ENCODE data around the gene WDR18. TPM values are rescaled to one million over a fixed set of nuclear protein-coding genes. Genes with fewer than 3 reads are reported as not detected.

Gene WDR18
- total and polyA plus RNA-seq, 2 donors, result 34.0 to 56.0 TPM

GRCh38 chr19:961866-962620 is 22.1 kb upstream of the WDR18 start:
- Histone ChIP-seq H3K27me3 (ENCODE audit: control insufficient read depth in 2 of 2, insufficient read depth in 1 of 2, low read length in 1 of 2) (no peaks in the 10 kb centered on the region), H3K4me3 (ENCODE audit: low read length in 2 of 2) (no peak overlapping the region), H3K9me3 (ENCODE audit: control insufficient read depth in 2 of 2, insufficient read depth in 1 of 2, low read length in 1 of 2) (peaks cover 0 to 12% of the 10 kb centered on the region in 2 donors), H3K27ac (ENCODE audit: low read depth in 1 of 2, low read length in 1 of 2) (no peak overlapping the region), H3K36me3 (ENCODE audit: control insufficient read depth in 2 of 2, insufficient read depth in 2 of 2, low read length in 1 of 2) (peaks cover 35 to 36% of the 10 kb centered on the region in 2 donors), H3K4me1 (ENCODE audit: control insufficient read depth in 2 of 2, insufficient read depth in 2 of 2, low read length in 2 of 2) (peaks cover 0 to 6% of the 10 kb centered on the region in 2 donors)
- DNase-seq (ENCODE audit: low read depth in 6 of 9, low spot score in 9 of 9), result no peak
- 92% methylated on average over 14 of the region's 14 CpGs for WGBS

- Histone ChIP-seq H3K4me1 (ENCODE audit: control insufficient read depth in 2 of 2, insufficient read depth in 2 of 2, low read length in 2 of 2) (peaks cover 0 to 6% of the 10 kb centered on the region in 2 donors), H3K4me3 (ENCODE audit: low read length in 2 of 2) (no peak overlapping the region), H3K9me3 (ENCODE audit: control insufficient read depth in 2 of 2, insufficient read depth in 1 of 2, low read length in 1 of 2) (peaks cover 0 to 12% of the 10 kb centered on the region in 2 donors), H3K27ac (ENCODE audit: low read depth in 1 of 2, low read length in 1 of 2) (no peak overlapping the region), H3K27me3 (ENCODE audit: control insufficient read depth in 2 of 2, insufficient read depth in 1 of 2, low read length in 1 of 2) (no peaks in the 10 kb centered on the region), H3K36me3 (ENCODE audit: control insufficient read depth in 2 of 2, insufficient read depth in 2 of 2, low read length in 1 of 2) (peaks cover 36 to 40% of the 10 kb centered on the region in 2 donors)
- no peak for DNase-seq (ENCODE audit: low read depth in 6 of 9, low spot score in 9 of 9)
- 96% methylated on average over 31 of the region's 31 CpGs for whole genome bisulfite sequencing
Measured at GRCh38 chr19:962683-963400, 21.3 kb upstream of the WDR18 start.

GRCh38 chr19:963486-963951 is 20.6 kb upstream of the WDR18 start:
- Histone ChIP-seq H3K27me3 (ENCODE audit: control insufficient read depth in 2 of 2, insufficient read depth in 1 of 2, low read length in 1 of 2) (no peaks in the 10 kb centered on the region), H3K27ac (ENCODE audit: low read depth in 1 of 2, low read length in 1 of 2) (no peak overlapping the region), H3K36me3 (ENCODE audit: control insufficient read depth in 2 of 2, insufficient read depth in 2 of 2, low read length in 1 of 2) (peaks cover 41 to 44% of the 10 kb centered on the region in 2 donors), H3K4me1 (ENCODE audit: control insufficient read depth in 2 of 2, insufficient read depth in 2 of 2, low read length in 2 of 2) (peaks cover 0 to 6% of the 10 kb centered on the region in 2 donors), H3K4me3 (ENCODE audit: low read length in 2 of 2) (no peak overlapping the region), H3K9me3 (ENCODE audit: control insufficient read depth in 2 of 2, insufficient read depth in 1 of 2, low read length in 1 of 2) (peaks cover 0 to 12% of the 10 kb centered on the region in 2 donors)
- WGBS, result 90% methylated on average over 11 of the region's 11 CpGs
- DNase-seq (ENCODE audit: low read depth in 6 of 9, low spot score in 9 of 9), result no peak

GRCh38 chr19:964116-964520 is 20.0 kb upstream of the WDR18 start:
- 98% methylated on average over 16 of the region's 16 CpGs for WGBS
- Histone ChIP-seq H3K4me1 (ENCODE audit: control insufficient read depth in 2 of 2, insufficient read depth in 2 of 2, low read length in 2 of 2) (peaks cover 0 to 6% of the 10 kb centered on the region in 2 donors), H3K27me3 (ENCODE audit: control insufficient read depth in 2 of 2, insufficient read depth in 1 of 2, low read length in 1 of 2) (no peaks in the 10 kb centered on the region), H3K36me3 (ENCODE audit: control insufficient read depth in 2 of 2, insufficient read depth in 2 of 2, low read length in 1 of 2) (peaks cover 47 to 50% of the 10 kb centered on the region in 2 donors), H3K27ac (ENCODE audit: low read depth in 1 of 2, low read length in 1 of 2) (no peak overlapping the region), H3K9me3 (ENCODE audit: control insufficient read depth in 2 of 2, insufficient read depth in 1 of 2, low read length in 1 of 2) (peaks cover 0 to 15% of the 10 kb centered on the region in 2 donors), H3K4me3 (ENCODE audit: low read length in 2 of 2) (no peak overlapping the region)
- DNase-seq (ENCODE audit: low read depth in 6 of 9, low spot score in 9 of 9), result no peak

- H3K9me3 ChIP-seq (ENCODE audit: control insufficient read depth in 2 of 2, insufficient read depth in 1 of 2, low read length in 1 of 2), result peaks cover 0 to 16% of the 10 kb centered on the region in 2 donors
- 96% methylated on average over 19 of the region's 19 CpGs for WGBS
- peaks cover 0 to 6% of the 10 kb centered on the region in 2 donors for H3K4me1 ChIP-seq (ENCODE audit: control insufficient read depth in 2 of 2, insufficient read depth in 2 of 2, low read length in 2 of 2)
- peaks cover 48% of the 10 kb centered on the region in 2 donors for H3K36me3 ChIP-seq (ENCODE audit: control insufficient read depth in 2 of 2, insufficient read depth in 2 of 2, low read length in 1 of 2)
- H3K4me3 ChIP-seq (ENCODE audit: low read length in 2 of 2), result no peak overlapping the region
- DNase-seq (ENCODE audit: low read depth in 6 of 9, low spot score in 9 of 9), result no peak
- no peak overlapping the region for H3K27ac ChIP-seq (ENCODE audit: low read depth in 1 of 2, low read length in 1 of 2)
- H3K27me3 ChIP-seq (ENCODE audit: control insufficient read depth in 2 of 2, insufficient read depth in 1 of 2, low read length in 1 of 2), result no peaks in the 10 kb centered on the region
Measured at GRCh38 chr19:964761-965694, 19.1 kb upstream of the WDR18 start.

GRCh38 chr19:966485-967088 is 17.6 kb upstream of the WDR18 start:
- H3K36me3 ChIP-seq (ENCODE audit: control insufficient read depth in 2 of 2, insufficient read depth in 2 of 2, low read length in 1 of 2), result peaks cover 51 to 54% of the 10 kb centered on the region in 2 donors

GRCh38 chr19:970695-971094 is 13.4 kb upstream of the WDR18 start:
- DNase-seq (ENCODE audit: low read depth in 6 of 9, low spot score in 9 of 9), result no peak
- Histone ChIP-seq H3K36me3 (ENCODE audit: control insufficient read depth in 2 of 2, insufficient read depth in 2 of 2, low read length in 1 of 2) (peaks cover 44 to 45% of the 10 kb centered on the region in 2 donors), H3K4me3 (ENCODE audit: low read length in 2 of 2) (no peak overlapping the region), H3K27ac (ENCODE audit: low read depth in 1 of 2, low read length in 1 of 2) (no peak overlapping the region), H3K9me3 (ENCODE audit: control insufficient read depth in 2 of 2, insufficient read depth in 1 of 2, low read length in 1 of 2) (peaks cover 8 to 25% of the 10 kb centered on the region in 2 donors), H3K4me1 (ENCODE audit: control insufficient read depth in 2 of 2, insufficient read depth in 2 of 2, low read length in 2 of 2) (no peaks in the 10 kb centered on the region), H3K27me3 (ENCODE audit: control insufficient read depth in 2 of 2, insufficient read depth in 1 of 2, low read length in 1 of 2) (no peaks in the 10 kb centered on the region)
- 96% methylated on average over 14 of the region's 14 CpGs for WGBS

More at GRCh38 chr19:966485-967088, 17.6 kb upstream of the WDR18 start:
- 96% methylated on average over 17 of the region's 17 CpGs for WGBS
- H3K4me1 ChIP-seq (ENCODE audit: control insufficient read depth in 2 of 2, insufficient read depth in 2 of 2, low read length in 2 of 2), result peaks cover 0 to 6% of the 10 kb centered on the region in 2 donors
- H3K27me3 ChIP-seq (ENCODE audit: control insufficient read depth in 2 of 2, insufficient read depth in 1 of 2, low read length in 1 of 2), result no peaks in the 10 kb centered on the region
- no peak overlapping the region for H3K27ac ChIP-seq (ENCODE audit: low read depth in 1 of 2, low read length in 1 of 2)
- H3K4me3 ChIP-seq (ENCODE audit: low read length in 2 of 2), result no peak overlapping the region
- H3K9me3 ChIP-seq (ENCODE audit: control insufficient read depth in 2 of 2, insufficient read depth in 1 of 2, low read length in 1 of 2), result peaks cover 6 to 29% of the 10 kb centered on the region in 2 donors
- no peak for DNase-seq (ENCODE audit: low read depth in 6 of 9, low spot score in 9 of 9)

- peaks cover 38 to 39% of the 10 kb centered on the region in 2 donors for H3K36me3 ChIP-seq (ENCODE audit: control insufficient read depth in 2 of 2, insufficient read depth in 2 of 2, low read length in 1 of 2)
- no peak for DNase-seq (ENCODE audit: low read depth in 6 of 9, low spot score in 9 of 9)
Measured at GRCh38 chr19:971795-972194, 12.3 kb upstream of the WDR18 start.

More at GRCh38 chr19:971795-972194, 12.3 kb upstream of the WDR18 start:
- H3K4me3 ChIP-seq (ENCODE audit: low read length in 2 of 2), result no peak overlapping the region
- no peak overlapping the region for H3K27ac ChIP-seq (ENCODE audit: low read depth in 1 of 2, low read length in 1 of 2)
- 96% methylated on average over 24 of the region's 24 CpGs for WGBS
- peaks cover 8 to 20% of the 10 kb centered on the region in 2 donors for H3K9me3 ChIP-seq (ENCODE audit: control insufficient read depth in 2 of 2, insufficient read depth in 1 of 2, low read length in 1 of 2)
- H3K4me1 ChIP-seq (ENCODE audit: control insufficient read depth in 2 of 2, insufficient read depth in 2 of 2, low read length in 2 of 2), result no peaks in the 10 kb centered on the region
- no peaks in the 10 kb centered on the region for H3K27me3 ChIP-seq (ENCODE audit: control insufficient read depth in 2 of 2, insufficient read depth in 1 of 2, low read length in 1 of 2)
